Gastroesophageal sphincter (tissue), 3 donors: ENCODE results near the gene SLC9B2.

Source experiments
- POLR2A ChIP-seq, 2 donors: fragments of 450-650 bp; IDR thresholded peaks; one replicate each; pipeline ENCODE4 v1.6.1; 2017; ENCODE audit warnings: antibody characterized with exemption in 2 of 2, mild to moderate bottlenecking in 2 of 2, moderate library complexity in 1 of 2
- TF ChIP-seq, protein P1 (sequence below), 4 experiments: fragments of 200-600 bp in 2 of 4; fragments of 450-650 bp in 2 of 4; sonication (generic) in 1 of 4; IDR thresholded peaks; one replicate each; pipeline ENCODE4 v1.5.1; 2017 to 2019; ENCODE audit warnings: antibody characterized with exemption in 4 of 4, mild to moderate bottlenecking in 2 of 4, moderate library complexity in 2 of 4

DNA sequence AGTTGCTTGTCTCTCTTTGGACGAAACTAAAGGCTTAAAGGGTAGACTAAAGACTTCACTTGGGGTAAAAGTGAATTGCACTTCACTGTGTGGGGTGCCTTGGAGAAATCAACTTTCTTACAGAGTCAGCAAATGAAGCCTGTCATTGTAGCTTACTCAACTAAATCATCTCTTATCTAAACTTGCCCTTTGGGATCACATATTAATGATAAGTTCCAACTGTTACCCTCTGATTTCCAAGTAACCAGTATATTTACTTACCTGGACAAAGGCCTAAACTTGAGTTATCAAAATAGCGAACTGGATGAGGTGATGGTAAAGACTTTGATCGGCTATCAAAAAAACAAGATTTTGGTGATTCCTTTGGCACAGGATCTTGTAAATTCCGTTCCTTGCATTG, 32.0 kb upstream of the SLC9B2 start:
- TF ChIP-seq, protein P1, sequence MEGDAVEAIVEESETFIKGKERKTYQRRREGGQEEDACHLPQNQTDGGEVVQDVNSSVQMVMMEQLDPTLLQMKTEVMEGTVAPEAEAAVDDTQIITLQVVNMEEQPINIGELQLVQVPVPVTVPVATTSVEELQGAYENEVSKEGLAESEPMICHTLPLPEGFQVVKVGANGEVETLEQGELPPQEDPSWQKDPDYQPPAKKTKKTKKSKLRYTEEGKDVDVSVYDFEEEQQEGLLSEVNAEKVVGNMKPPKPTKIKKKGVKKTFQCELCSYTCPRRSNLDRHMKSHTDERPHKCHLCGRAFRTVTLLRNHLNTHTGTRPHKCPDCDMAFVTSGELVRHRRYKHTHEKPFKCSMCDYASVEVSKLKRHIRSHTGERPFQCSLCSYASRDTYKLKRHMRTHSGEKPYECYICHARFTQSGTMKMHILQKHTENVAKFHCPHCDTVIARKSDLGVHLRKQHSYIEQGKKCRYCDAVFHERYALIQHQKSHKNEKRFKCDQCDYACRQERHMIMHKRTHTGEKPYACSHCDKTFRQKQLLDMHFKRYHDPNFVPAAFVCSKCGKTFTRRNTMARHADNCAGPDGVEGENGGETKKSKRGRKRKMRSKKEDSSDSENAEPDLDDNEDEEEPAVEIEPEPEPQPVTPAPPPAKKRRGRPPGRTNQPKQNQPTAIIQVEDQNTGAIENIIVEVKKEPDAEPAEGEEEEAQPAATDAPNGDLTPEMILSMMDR (IDR thresholded peaks at IDR 0.05): no peak
- TF ChIP-seq POLR2A (IDR thresholded peaks at IDR 0.05): no peak
